PFSK-1 (cell line): Measurements from ENCODE around the gene FLT3.

Experiments used
- FOXP2 ChIP-seq: optimal IDR thresholded peaks from 2 replicates; pipeline ENCODE3; 2011; ENCODE audit warnings: borderline replicate concordance, control low read depth, inconsistent platforms; ENCODE audit not compliant: insufficient read depth; ENCODE audit errors: extremely low read length, extremely low read depth
- POLR2AphosphoS5 ChIP-seq: IDR thresholded peaks from 2 replicates; pipeline ENCODE4 v1.6.1; 2012; ENCODE audit warnings: low read depth, mild to moderate bottlenecking, control low read depth, low read length, moderate library complexity
- REST ChIP-seq, 2 experiments: IDR thresholded peaks; 2 replicates each; pipeline versions ENCODE4 v1.6.1 to v1.8.0; 2011 to 2012; ENCODE audit warnings: low read depth in 2 of 2, low read length in 2 of 2, control low read depth in 1 of 2, inconsistent platforms in 1 of 2, mild to moderate bottlenecking in 1 of 2, moderate library complexity in 1 of 2; ENCODE audit not compliant: insufficient read depth in 1 of 2
- SIN3A ChIP-seq: IDR thresholded peaks from 2 replicates; pipeline ENCODE4 v1.6.1; 2012; ENCODE audit warnings: mild to moderate bottlenecking, low read length, moderate library complexity, borderline replicate concordance; ENCODE audit not compliant: insufficient read depth
- TAF1 ChIP-seq: IDR thresholded peaks from 2 replicates; pipeline ENCODE4 v1.6.1; 2012; ENCODE audit warnings: low read length, control low read depth, borderline replicate concordance; ENCODE audit not compliant: insufficient read depth

Gene FLT3

GRCh38 chr13:27967736-27968315 is 132.6 kb downstream of the FLT3 start:
- TF ChIP-seq REST (IDR thresholded peaks at IDR 0.05; ENCODE audit: insufficient read depth in 1 of 2, low read depth in 2 of 2, low read length in 2 of 2) = no peak
- TF ChIP-seq FOXP2 = no peak
- TF ChIP-seq TAF1 = no peak
- no peak for TF ChIP-seq POLR2AphosphoS5
- TF ChIP-seq SIN3A = no peak

- TF ChIP-seq SIN3A (no peak), FOXP2 (no peak), TAF1 (no peak), POLR2AphosphoS5 (no peak), REST (IDR thresholded peaks at IDR 0.05; ENCODE audit: insufficient read depth in 1 of 2, low read depth in 2 of 2, low read length in 2 of 2) (no peak)
Measured at GRCh38 chr13:27967203-27967735, 133.1 kb downstream of the FLT3 start.

GRCh38 chr13:27966641-27967202 is 133.7 kb downstream of the FLT3 start:
- no peak for TF ChIP-seq FOXP2
- no peak for TF ChIP-seq SIN3A
- no peak for TF ChIP-seq POLR2AphosphoS5
- no peak for TF ChIP-seq TAF1
- no peak for TF ChIP-seq REST (IDR thresholded peaks at IDR 0.05; ENCODE audit: insufficient read depth in 1 of 2, low read depth in 2 of 2, low read length in 2 of 2)

GRCh38 chr13:27965740-27966640 is 134.4 kb downstream of the FLT3 start:
- no peak for TF ChIP-seq REST (IDR thresholded peaks at IDR 0.05; ENCODE audit: insufficient read depth in 1 of 2, low read depth in 2 of 2, low read length in 2 of 2)
- TF ChIP-seq POLR2AphosphoS5 = no peak
- TF ChIP-seq FOXP2 = no peak
- no peak for TF ChIP-seq TAF1
- TF ChIP-seq SIN3A = no peak
